ENCODE measurements around the gene THRA.

THRA gene

GRCh38 chr17:40026816-40027613 is 35.8 kb upstream of the THRA start:
- DNase-seq (ENCODE audit: low read depth), result no peak

GRCh38 chr17:40027614-40028012 is 35.2 kb upstream of the THRA start:
- DNase-seq (ENCODE audit: low read depth), result no peak

GRCh38 chr17:40028595-40028994 is 34.2 kb upstream of the THRA start:
- DNase-seq (ENCODE audit: low read depth), result no peak

GRCh38 chr17:40031706-40032105 is 31.1 kb upstream of the THRA start:
- DNase-seq (ENCODE audit: low read depth), result no peak

- DNase-seq (ENCODE audit: low read depth), result no peak
These were observed 30.1 kb upstream of the THRA start for GRCh38 chr17:40032322-40033320.

GRCh38 chr17:40033339-40033738 is 29.4 kb upstream of the THRA start:
- no peak for DNase-seq (ENCODE audit: low read depth)

GRCh38 chr17:40034426-40035161 is 28.2 kb upstream of the THRA start:
- DNase-seq (ENCODE audit: low read depth), result no peak

GRCh38 chr17:40035162-40035559 is 27.6 kb upstream of the THRA start:
- DNase-seq (ENCODE audit: low read depth), result no peak

GRCh38 chr17:40038882-40039513 is 23.8 kb upstream of the THRA start:
- peak; percentile 80 for DNase-seq (ENCODE audit: low read depth)

- DNase-seq (ENCODE audit: low read depth), result no peak
These were observed 21.6 kb upstream of the THRA start for GRCh38 chr17:40041196-40041595.

- DNase-seq (ENCODE audit: low read depth), result no peak
These were observed 6.3 kb upstream of the THRA start for GRCh38 chr17:40056379-40057015.

GRCh38 chr17:40058186-40058784 is 4.5 kb upstream of the THRA start:
- DNase-seq (ENCODE audit: low read depth), result no peak

- no peak for DNase-seq (ENCODE audit: low read depth)
These were observed 3.9 kb upstream of the THRA start for GRCh38 chr17:40058865-40059264.

- DNase-seq (ENCODE audit: low read depth), result no peak
These were observed 2.9 kb upstream of the THRA start for GRCh38 chr17:40059729-40060475.

- DNase-seq (ENCODE audit: low read depth), result no peak
These were observed 1.7 kb upstream of the THRA start for GRCh38 chr17:40060887-40061608.

- no peak for DNase-seq (ENCODE audit: low read depth)
These were observed 1.1 kb upstream of the THRA start for GRCh38 chr17:40061609-40062038.

GRCh38 chr17:40063187-40063771 is 514 bp downstream of the THRA start:
- DNase-seq (ENCODE audit: low read depth), result no peak

- no peak for DNase-seq (ENCODE audit: low read depth)
These were observed 1.3 kb downstream of the THRA start for GRCh38 chr17:40063901-40064531.

All from GM04504 (cell line).